H9 (cell line): ENCODE data around the gene SYT2. TPM values are rescaled to one million over a fixed set of nuclear protein-coding genes. Genes with fewer than 3 reads are reported as not detected.

Experiments used
- DNase-seq: peaks from one replicate; pipeline ENCODE4 v3.0.0-alpha.2; 2017
- H2AFZ ChIP-seq: one replicate; pipeline ENCODE4 v1.6.1; 2013; ENCODE audit warnings: mild to moderate bottlenecking, low read length, control low read depth, moderate library complexity
- H2AK5ac ChIP-seq: 2 replicates; pipeline ENCODE4 v1.6.1; 2013; ENCODE audit warnings: low read length, control low read depth, mixed read lengths; ENCODE audit not compliant: insufficient read length
- H2BK120ac ChIP-seq: one replicate; pipeline ENCODE4 v1.6.1; 2013; ENCODE audit warnings: low read depth, mild to moderate bottlenecking, low read length, control low read depth, inconsistent platforms; ENCODE audit not compliant: poor library complexity, severe bottlenecking
- H2BK12ac ChIP-seq: 2 replicates; pipeline ENCODE4 v1.6.1; 2013; ENCODE audit warnings: low read length, control low read depth, mixed read lengths, low read depth; ENCODE audit not compliant: insufficient read length
- H2BK15ac ChIP-seq: 2 replicates; pipeline ENCODE4 v1.6.1; 2013; ENCODE audit warnings: low read depth, low read length, control low read depth
- H2BK20ac ChIP-seq: one replicate; pipeline ENCODE4 v1.6.1; 2013; ENCODE audit warnings: low read depth, mild to moderate bottlenecking, low read length, control low read depth, inconsistent platforms; ENCODE audit not compliant: poor library complexity, severe bottlenecking
- H2BK5ac ChIP-seq: 2 replicates; pipeline ENCODE4 v1.6.1; 2013; ENCODE audit warnings: low read length, control low read depth, mixed read lengths; ENCODE audit not compliant: insufficient read length
- H3K14ac ChIP-seq: 2 replicates; pipeline ENCODE4 v1.6.1; 2013; ENCODE audit warnings: low read length, control low read depth; ENCODE audit not compliant: insufficient read depth
- H3K18ac ChIP-seq: 2 replicates; pipeline ENCODE4 v1.6.1; 2013; ENCODE audit warnings: low read depth, mild to moderate bottlenecking, mixed read lengths, low read length, control low read depth; ENCODE audit not compliant: insufficient read length
- H3K23ac ChIP-seq: 2 replicates; pipeline ENCODE4 v1.6.1; 2013; ENCODE audit warnings: low read length, control low read depth, mixed read lengths, low read depth; ENCODE audit not compliant: insufficient read length
- H3K23me2 ChIP-seq: 2 replicates; pipeline ENCODE4 v1.6.1; 2013; ENCODE audit warnings: low read depth, mild to moderate bottlenecking, mixed read lengths, low read length, control low read depth; ENCODE audit not compliant: insufficient read length, poor library complexity, severe bottlenecking
- H3K27ac ChIP-seq: 2 replicates; pipeline ENCODE4 v1.5.1; 2013; ENCODE audit warnings: low read length, control low read depth, mixed read lengths, low read depth; ENCODE audit not compliant: insufficient read length
- H3K27me3 ChIP-seq: 2 replicates; pipeline ENCODE4 v1.6.1; 2013; ENCODE audit warnings: low read length, control low read depth, inconsistent platforms; ENCODE audit not compliant: insufficient read depth
- H3K4ac ChIP-seq: 2 replicates; pipeline ENCODE4 v1.6.1; 2013; ENCODE audit warnings: low read depth, mild to moderate bottlenecking, control low read depth, inconsistent platforms, low read length, moderate library complexity
- H3K4me1 ChIP-seq: 2 replicates; pipeline ENCODE4 v1.6.1; 2013; ENCODE audit warnings: low read length, control low read depth, inconsistent platforms; ENCODE audit not compliant: insufficient read depth
- H3K4me2 ChIP-seq: 2 replicates; pipeline ENCODE4 v1.6.1; 2013; ENCODE audit warnings: low read length, control low read depth, mixed read lengths; ENCODE audit not compliant: insufficient read length, insufficient read depth
- H3K56ac ChIP-seq: 2 replicates; pipeline ENCODE4 v1.6.1; 2013; ENCODE audit warnings: low read depth, mild to moderate bottlenecking, mixed read lengths, low read length, control low read depth; ENCODE audit not compliant: insufficient read length
- H3K79me1 ChIP-seq: 2 replicates; pipeline ENCODE4 v1.6.1; 2013; ENCODE audit warnings: low read depth, mild to moderate bottlenecking, moderate library complexity, low read length, control low read depth, inconsistent platforms; ENCODE audit not compliant: insufficient read depth, poor library complexity, severe bottlenecking
- H3K79me2 ChIP-seq: 2 replicates; pipeline ENCODE4 v1.6.1; 2013; ENCODE audit warnings: low read length, control low read depth, inconsistent platforms; ENCODE audit not compliant: insufficient read depth
- H3K9ac ChIP-seq: 2 replicates; pipeline ENCODE4 v1.6.1; 2013; ENCODE audit warnings: low read length, control low read depth, mixed read lengths; ENCODE audit not compliant: insufficient read length; ENCODE audit errors: extremely low read depth
- H3K9me3 ChIP-seq: one replicate; pipeline ENCODE4 v1.6.1; 2013; ENCODE audit warnings: low read depth, low read length, inconsistent platforms; ENCODE audit not compliant: control insufficient read depth
- H3T11ph ChIP-seq: one replicate; pipeline ENCODE4 v1.6.1; 2013; ENCODE audit warnings: mild to moderate bottlenecking, low read length, control low read depth, inconsistent platforms
- H4K20me1 ChIP-seq: one replicate; pipeline ENCODE4 v1.6.1; 2013; ENCODE audit not compliant: control insufficient read depth, insufficient read length, insufficient read depth
- H4K5ac ChIP-seq: 2 replicates; pipeline ENCODE4 v1.6.1; 2013; ENCODE audit warnings: low read depth, mild to moderate bottlenecking, mixed read lengths, low read length, control low read depth; ENCODE audit not compliant: insufficient read length
- H4K8ac ChIP-seq: replicated peaks from 2 replicates; pipeline ENCODE4 v1.6.1; 2013; ENCODE audit warnings: low read length, control low read depth, mixed read lengths, low read depth; ENCODE audit not compliant: insufficient read length
- H4K91ac ChIP-seq: 2 replicates; pipeline ENCODE4 v1.6.1; 2013; ENCODE audit warnings: low read depth, mild to moderate bottlenecking, moderate library complexity, mixed read lengths, low read length, control low read depth; ENCODE audit not compliant: insufficient read length
- H3K27ac Mint-ChIP-seq, 3 experiments: 2 replicates in 2 of 3; 3 replicates in 1 of 3; pipeline ENCODE4 v1.8.0; 2020 to 2021; ENCODE audit warnings: mixed read lengths in 3 of 3, mild to moderate bottlenecking in 1 of 3, moderate library complexity in 1 of 3
- H3K27me3 Mint-ChIP-seq: 2 replicates; pipeline ENCODE4 v1.8.0; 2021; ENCODE audit warnings: low read depth, mild to moderate bottlenecking, moderate library complexity, mixed read lengths
- H3K36me3 Mint-ChIP-seq, 3 experiments: 2 replicates in 2 of 3; 3 replicates in 1 of 3; pipeline ENCODE4 v1.8.0; 2020 to 2021; ENCODE audit warnings: low read depth in 3 of 3, mixed read lengths in 3 of 3; ENCODE audit not compliant: insufficient read depth in 1 of 3
- H3K4me1 Mint-ChIP-seq, 2 experiments: 2 replicates each; pipeline ENCODE4 v1.8.0; 2020; ENCODE audit warnings: mixed read lengths in 2 of 2
- H3K4me3 Mint-ChIP-seq, 2 experiments: 2 replicates in 1 of 2; 3 replicates in 1 of 2; pipeline ENCODE4 v1.8.0; 2020 to 2021; ENCODE audit warnings: mild to moderate bottlenecking in 2 of 2, mixed read lengths in 2 of 2, moderate library complexity in 1 of 2
- H3K9me3 Mint-ChIP-seq, 2 experiments: 2 replicates in 1 of 2; 3 replicates in 1 of 2; pipeline ENCODE4 v1.8.0; 2020; ENCODE audit warnings: mild to moderate bottlenecking in 2 of 2, mixed read lengths in 2 of 2, moderate library complexity in 1 of 2
- WGBS: extraction: QIAGEN DNeasy Blood & Tissue Kit; methylation state at CpG from one replicate; pipeline ENCODE4 v1.1.7; 2013; ENCODE audit warnings: missing lambda C conversion rate, low lambda C conversion rate, mixed read lengths; ENCODE audit not compliant: insufficient read length; ENCODE audit errors: extremely low coverage; 5-methylcytosine and 5-hydroxymethylcytosine counted together
- total RNA-seq: library from RNA; stranded (reverse); gene quantifications from 2 replicates; pipeline ENCODE4 v1.2.1, GENCODE V29; 2021
- TF ChIP-seq, protein P1 (sequence below): fragments of 200-600 bp; sonication (generic); conservative IDR thresholded peaks from 3 replicates; pipeline ENCODE4 v1.8.0; 2021; ENCODE audit warnings: antibody characterized with exemption, mild to moderate bottlenecking

The SYT2 gene
- total RNA-seq, 1 experiment from 2014 or later = 3.3 TPM

DNA sequence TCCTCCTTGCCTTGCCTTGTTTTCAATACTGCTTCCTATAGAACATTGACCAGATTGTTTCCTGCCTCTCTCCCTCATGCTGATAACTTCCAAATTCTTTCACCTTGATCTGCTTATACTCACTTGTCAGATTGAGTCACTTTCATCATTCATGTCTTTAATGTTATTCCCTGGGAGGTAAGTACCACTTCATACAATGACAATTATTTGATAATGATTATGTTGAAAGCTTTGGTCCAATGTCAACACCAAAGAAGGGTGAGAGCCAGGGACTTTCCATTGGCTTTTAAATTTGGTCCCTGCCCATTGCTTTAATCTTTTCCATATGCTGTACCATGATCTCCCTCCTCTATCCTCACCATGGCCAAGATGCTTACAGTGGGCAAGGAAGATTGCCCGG, 137.4 kb downstream of the SYT2 start:
- Histone ChIP-seq H3K14ac (no peak overlapping the region), H3K4ac (no peak overlapping the region), H3T11ph (no peak overlapping the region), H4K8ac (no peak overlapping the region), H2AFZ (no peak overlapping the region), H3K23ac (no peak overlapping the region), H4K20me1 (no peaks in the 10 kb centered on the region), H3K9ac (no peak overlapping the region), H3K18ac (no peak overlapping the region), H4K5ac (no peak overlapping the region), H3K4me2 (no peak overlapping the region), H2BK15ac (no peak overlapping the region), H2BK20ac (no peak overlapping the region), H3K56ac (no peak overlapping the region), H2BK5ac (no peak overlapping the region), H3K27me3 (no peaks in the 10 kb centered on the region), H3K27ac (no peak overlapping the region), H4K91ac (no peak overlapping the region), H3K79me1 (no peaks in the 10 kb centered on the region), H3K79me2 (no peaks in the 10 kb centered on the region), H2AK5ac (no peak overlapping the region), H2BK12ac (no peak overlapping the region), H3K4me1 (peaks cover 13% of the 10 kb centered on the region; the same call in 1 of the 2 replicates), H2BK120ac (no peak overlapping the region), H3K9me3 (no peaks in the 10 kb centered on the region), H3K23me2 (no peaks in the 10 kb centered on the region)
- Mint-ChIP-seq H3K4me3 (no peak overlapping the region), H3K9me3 (no peaks in the 10 kb centered on the region), H3K36me3 (no peaks in the 10 kb centered on the region), H3K27ac (no peak overlapping the region; a peak in 2 of 7 replicates), H3K27me3 (no peaks in the 10 kb centered on the region), H3K4me1 (peaks cover 38 to 41% of the 10 kb centered on the region in 2 experiments)
- WGBS = no CpG with 5 or more reads among the region's 1 CpG
- TF ChIP-seq, protein P1, sequence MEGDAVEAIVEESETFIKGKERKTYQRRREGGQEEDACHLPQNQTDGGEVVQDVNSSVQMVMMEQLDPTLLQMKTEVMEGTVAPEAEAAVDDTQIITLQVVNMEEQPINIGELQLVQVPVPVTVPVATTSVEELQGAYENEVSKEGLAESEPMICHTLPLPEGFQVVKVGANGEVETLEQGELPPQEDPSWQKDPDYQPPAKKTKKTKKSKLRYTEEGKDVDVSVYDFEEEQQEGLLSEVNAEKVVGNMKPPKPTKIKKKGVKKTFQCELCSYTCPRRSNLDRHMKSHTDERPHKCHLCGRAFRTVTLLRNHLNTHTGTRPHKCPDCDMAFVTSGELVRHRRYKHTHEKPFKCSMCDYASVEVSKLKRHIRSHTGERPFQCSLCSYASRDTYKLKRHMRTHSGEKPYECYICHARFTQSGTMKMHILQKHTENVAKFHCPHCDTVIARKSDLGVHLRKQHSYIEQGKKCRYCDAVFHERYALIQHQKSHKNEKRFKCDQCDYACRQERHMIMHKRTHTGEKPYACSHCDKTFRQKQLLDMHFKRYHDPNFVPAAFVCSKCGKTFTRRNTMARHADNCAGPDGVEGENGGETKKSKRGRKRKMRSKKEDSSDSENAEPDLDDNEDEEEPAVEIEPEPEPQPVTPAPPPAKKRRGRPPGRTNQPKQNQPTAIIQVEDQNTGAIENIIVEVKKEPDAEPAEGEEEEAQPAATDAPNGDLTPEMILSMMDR = no peak
- no peak for DNase-seq
